Stimulated activated CD4-positive, alpha-beta T cell treated with anti-CD3 and anti-CD28 coated beads, TNF-alpha, amount 100 ng/mL, for 24 hours (primary cell): ENCODE measurements around the gene DNAJC18.
"Not testable (repeated sequence)": the region's sequence is repeated elsewhere in the genome, so short reads cannot be mapped to it uniquely, and the experiment has no call there.

Source experiments
- DNase-seq, 3 experiments: peaks; one replicate each; pipeline ENCODE4 v3.0.0-alpha.2; 2020; ENCODE audit warnings: low read depth in 3 of 3

DNAJC18 gene

GRCh38 chr5:139388198-139388821 lies 51.0 kb downstream of the DNAJC18 start:
- no peak for DNase-seq

- no peak for DNase-seq
Measured at GRCh38 chr5:139387611-139388197, 51.6 kb downstream of the DNAJC18 start.

DNA sequence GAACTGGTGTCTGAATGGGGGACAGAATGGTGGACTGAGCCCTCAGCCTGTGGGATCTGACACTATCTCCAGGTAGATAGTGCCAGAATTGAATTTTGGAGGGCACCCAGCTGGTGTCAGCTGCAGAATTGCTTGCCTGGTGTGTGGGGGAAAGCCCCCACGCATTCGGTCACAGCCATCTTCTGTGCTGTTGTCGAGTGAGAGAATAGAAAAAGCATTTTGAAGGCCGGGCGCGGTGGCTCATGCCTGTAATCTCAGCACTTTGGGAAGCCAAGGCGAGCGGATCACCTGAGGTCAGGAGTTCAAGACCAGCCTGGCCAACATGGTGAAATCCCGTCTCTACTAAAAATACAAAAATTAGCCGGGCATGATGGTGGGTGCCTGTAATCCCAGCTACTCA lies 52.4 kb downstream of the DNAJC18 start:
- DNase-seq, result not testable (repeated sequence)

DNA sequence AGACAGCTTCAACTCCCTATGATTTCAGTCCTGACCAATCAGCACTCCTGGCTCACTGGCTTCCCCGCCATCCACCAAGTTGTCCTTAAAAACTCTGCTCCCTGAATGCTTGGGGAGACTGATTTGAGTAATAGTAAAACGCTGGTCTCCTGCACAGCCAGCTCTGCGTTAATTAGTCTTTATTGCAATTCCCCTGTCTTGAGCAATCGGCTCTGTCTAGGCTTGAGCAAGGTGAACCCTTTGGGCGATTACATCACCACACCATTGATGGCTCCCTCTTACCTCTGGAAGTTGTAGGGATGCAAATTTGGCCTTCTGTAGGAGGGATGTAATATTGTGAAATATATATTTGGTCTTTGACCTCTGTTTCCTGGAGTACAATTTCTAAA lies 53.3 kb downstream of the DNAJC18 start:
- no peak for DNase-seq

GRCh38 chr5:139385061-139386049 lies 54.0 kb downstream of the DNAJC18 start:
- no peak for DNase-seq

GRCh38 chr5:139384591-139385051 lies 54.7 kb downstream of the DNAJC18 start:
- DNase-seq, result no peak

DNA sequence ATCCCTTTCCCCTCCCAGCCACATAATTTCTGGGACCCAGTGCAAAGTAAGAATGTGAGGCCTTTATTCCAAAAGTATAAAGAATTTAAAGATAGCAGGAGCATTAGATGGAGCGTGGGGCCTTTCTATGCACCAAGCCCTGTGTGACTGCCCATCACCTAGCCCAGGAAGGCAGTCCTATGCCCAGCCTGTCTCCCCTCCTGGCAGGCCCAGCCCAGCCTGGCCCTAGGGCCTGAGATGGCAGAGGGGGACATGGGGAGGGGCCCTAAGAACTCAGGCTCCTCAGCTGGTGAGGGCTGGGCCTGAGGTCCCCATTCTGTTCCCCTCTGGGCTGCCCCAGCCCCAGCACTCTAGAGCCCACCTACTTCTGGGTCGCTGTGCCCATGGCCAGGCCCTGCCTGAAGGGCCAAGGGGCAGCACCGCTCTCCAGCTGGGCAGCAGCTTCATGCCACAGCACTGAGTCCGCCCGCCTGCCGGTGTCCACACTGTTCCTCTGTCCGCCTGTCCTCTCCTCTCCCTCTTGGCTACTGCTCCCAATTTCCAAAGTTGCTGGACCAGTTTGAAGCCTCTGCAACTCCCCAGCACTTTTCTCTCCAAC lies 55.2 kb downstream of the DNAJC18 start:
- DNase-seq, result no peak

GRCh38 chr5:139383275-139383992 lies 55.9 kb downstream of the DNAJC18 start, which contains the start of gene SLC23A1:
SLC23A1 (minus strand) TSS chr5:139383297; CDS start chr5:139383253, 44 bp downstream.
- no peak for DNase-seq

DNA sequence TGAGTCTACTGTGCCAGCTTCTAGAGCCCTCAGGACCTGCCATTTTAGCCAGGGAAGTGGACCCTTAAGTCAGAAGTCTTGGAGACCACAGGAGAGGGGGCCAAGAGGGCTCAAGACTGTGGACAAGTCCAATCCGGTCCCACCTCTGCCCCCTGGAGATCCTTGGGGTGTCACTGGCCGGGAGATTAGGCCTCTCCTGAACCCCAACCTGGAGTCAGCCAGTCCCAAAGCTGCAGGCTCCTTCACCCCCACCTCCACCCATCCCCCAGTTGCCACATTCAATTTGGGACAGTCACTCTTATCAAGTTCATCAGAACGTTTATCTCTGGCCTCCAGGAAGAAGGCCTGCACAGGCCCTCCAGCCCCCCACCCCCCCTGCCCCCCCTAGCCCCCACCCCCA lies 56.5 kb downstream of the DNAJC18 start:
- no peak for DNase-seq

DNA sequence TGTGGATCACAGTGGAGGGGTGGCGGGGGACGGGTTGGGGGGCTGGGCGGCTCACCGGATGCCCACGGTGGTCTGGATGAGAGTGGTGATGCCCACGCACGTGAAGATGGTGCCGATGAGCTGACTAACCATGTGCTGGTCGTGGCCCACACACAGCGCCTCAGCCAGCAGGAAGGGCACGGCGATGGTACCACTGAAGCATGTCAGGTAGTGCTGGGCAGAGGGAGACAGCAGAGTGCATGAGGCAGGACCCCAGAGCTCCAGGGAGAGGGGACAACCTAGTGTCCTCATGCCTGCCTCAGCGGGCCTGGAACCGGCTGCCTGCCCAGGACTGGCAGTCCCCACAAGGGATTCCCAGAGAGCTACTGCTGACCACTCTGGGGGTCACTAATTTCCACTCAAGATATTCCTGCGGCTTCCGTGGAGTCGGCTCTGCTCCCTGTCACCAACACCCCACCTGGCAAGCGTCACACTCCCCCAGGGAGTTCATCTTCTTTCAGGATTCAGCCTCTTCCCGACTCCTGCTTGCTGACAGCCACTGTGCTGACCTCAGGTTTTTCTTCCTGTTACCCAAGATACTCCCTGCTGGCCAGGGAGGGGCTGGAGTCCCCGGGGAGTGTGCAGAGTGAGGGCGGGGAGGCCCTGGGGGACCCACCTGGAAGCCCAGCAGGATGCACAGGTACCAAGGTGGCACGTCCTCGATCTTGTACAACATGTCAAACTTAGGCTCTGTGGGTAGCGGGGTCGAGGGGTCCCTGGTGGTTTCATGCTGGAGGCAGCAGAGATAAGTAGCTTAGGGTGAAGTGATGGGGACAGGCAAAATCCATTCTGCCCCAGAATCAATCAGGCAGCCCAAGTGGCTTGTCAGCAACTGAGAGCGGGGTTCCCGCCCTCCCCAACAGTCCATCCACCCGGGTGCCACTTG lies 57.2 kb downstream of the DNAJC18 start:
- DNase-seq, result no peak

- no peak for DNase-seq
Measured at GRCh38 chr5:139379626-139380449, 59.5 kb downstream of the DNAJC18 start.

GRCh38 chr5:139378941-139379361 lies 60.4 kb downstream of the DNAJC18 start:
- no peak for DNase-seq

- DNase-seq, result no peak
Measured at GRCh38 chr5:139378101-139378825, 61.1 kb downstream of the DNAJC18 start.

- DNase-seq, result no peak
Measured at GRCh38 chr5:139377226-139377625, 62.1 kb downstream of the DNAJC18 start.

GRCh38 chr5:139376364-139376763 lies 63.0 kb downstream of the DNAJC18 start:
- no peak for DNase-seq

- DNase-seq, result no peak
Measured at GRCh38 chr5:139374909-139375308, 64.4 kb downstream of the DNAJC18 start.

DNA sequence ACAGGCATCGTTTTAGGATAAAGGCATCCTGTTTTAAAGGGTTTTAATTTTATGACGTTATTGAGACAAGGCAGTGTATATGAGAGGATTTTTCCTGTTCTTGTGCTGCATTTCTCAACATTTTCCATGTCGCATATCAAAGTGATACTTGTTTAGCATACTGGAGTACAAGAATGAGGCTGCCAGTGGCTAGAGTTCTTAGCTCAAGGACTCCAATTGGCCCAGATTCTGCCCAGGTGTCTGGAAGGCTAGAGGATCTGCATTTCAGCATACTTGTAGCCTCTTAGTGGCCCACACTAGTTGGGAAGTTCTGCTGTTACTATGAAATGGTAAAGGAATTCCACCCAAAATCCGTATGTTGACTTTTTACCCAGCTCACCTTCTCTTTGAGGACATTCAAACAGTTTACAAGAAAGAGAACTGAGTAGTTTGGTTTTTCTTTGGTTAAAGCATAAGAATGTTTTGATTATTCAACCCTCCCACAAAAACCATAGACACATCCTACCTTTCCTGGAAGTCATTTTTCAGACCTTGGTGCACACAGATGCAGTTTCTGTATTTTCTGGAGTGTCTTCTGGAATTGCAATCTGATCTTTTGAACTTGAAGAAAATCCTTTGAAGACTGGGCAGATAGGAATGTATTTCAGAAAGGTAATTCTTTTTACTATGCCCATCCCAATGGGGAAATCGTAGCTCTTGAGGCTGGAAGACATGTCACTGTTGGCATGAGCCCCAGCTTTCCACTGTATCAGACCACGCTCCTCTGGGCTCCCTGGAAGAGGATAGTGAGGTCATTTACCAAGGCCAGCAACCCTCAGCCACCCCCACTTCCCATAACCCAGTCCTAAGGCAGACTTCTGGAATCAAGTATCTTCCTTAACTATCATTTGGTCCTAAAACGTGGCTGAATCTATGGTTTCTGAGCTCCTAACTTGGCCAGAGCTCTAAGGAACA lies 67.6 kb downstream of the DNAJC18 start:
- DNase-seq, result no peak
